ENCODE results near the gene PRKCE. TPM values are rescaled to one million over a fixed set of nuclear protein-coding genes. Genes with fewer than 3 reads are reported as not detected.
A peak's percentile ranks its signal among the peaks of the same experiment; 100 is the strongest.

The PRKCE gene
- total and polyA plus RNA-seq, 2 donors (not counting 3 experiments of a cell fraction or from before 2014, with no cell fraction given) = 27.9 to 33.9 TPM

DNA sequence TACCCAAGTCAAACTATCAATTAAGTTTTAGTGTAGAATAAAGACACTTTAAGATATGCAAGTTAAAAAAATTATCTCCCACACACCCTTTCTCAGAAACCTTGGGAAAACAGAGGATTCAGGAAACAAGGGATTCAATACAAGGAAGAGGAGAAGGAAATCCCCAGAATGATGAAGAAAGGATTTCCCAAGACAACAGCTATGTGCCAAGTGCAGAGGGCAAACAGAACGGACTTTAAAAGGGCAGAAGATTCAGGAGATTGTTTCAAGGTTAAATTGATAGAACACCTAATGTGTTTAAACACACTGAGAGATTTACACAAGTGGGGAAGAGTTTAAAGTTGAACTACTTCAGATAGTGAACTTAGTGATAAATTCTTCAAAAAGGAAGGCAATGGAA is 574.3 kb downstream of the PRKCE start:
- peaks cover 22% of the 10 kb centered on the region for H3K4me1 ChIP-seq (ENCODE audit: control insufficient read depth, extremely low read depth, insufficient read depth, low read length)
- BruUV-seq (replicated peaks) = no TSS peak
- H3K36me3 ChIP-seq (ENCODE audit: control insufficient read depth in 2 of 2, extremely low read depth in 1 of 2, insufficient read depth in 2 of 2, low read length in 2 of 2) = no peaks in the 10 kb centered on the region
- dilution Hi-C loops (cut with MboI; ENCODE audit: extremely low pct_ligation_motif_present, low sequenced_read_pairs) = no loop called here
- peak overlapping the region; percentile 86 for H3K4me2 ChIP-seq (ENCODE audit: insufficient read depth, low read length)
- DNase-seq (ENCODE audit: low read depth, low spot score) (peak; percentile 79), FAIRE-seq (peak; percentile 80)
- H3K4me3 ChIP-seq (replicated peaks in 1 of 3; ENCODE audit: insufficient read depth in 1 of 3, low read depth in 1 of 3, low read length in 3 of 3) = no peak overlapping the region
- no peak overlapping the region for H2AFZ ChIP-seq (ENCODE audit: low read depth, low read length)
- H4K20me1 ChIP-seq (replicated peaks; ENCODE audit: control insufficient read depth, extremely low read depth, insufficient read depth, low read length) = no peaks in the 10 kb centered on the region
- H3K9ac ChIP-seq (replicated peaks; ENCODE audit: extremely low read depth, insufficient read depth, low read length) = peak overlapping the region; percentile 3
- ChIA-PET CTCF (interaction anchor here (0.9 to 1.6 kb wide), 3 partner anchors 22 to 71 kb away, joined by 3 to 6 read pairs (median 5); partner anchors contain the start of gene EPAS1), POLR2A (no interaction called here)
- H3K9me1 ChIP-seq (replicated peaks; ENCODE audit: control insufficient read depth, extremely low read depth, insufficient read depth, low read length) = no peaks in the 10 kb centered on the region
- no peaks in the 10 kb centered on the region for H3K79me2 ChIP-seq (ENCODE audit: control insufficient read depth, insufficient read depth, low read length)
- no peaks in the 10 kb centered on the region for H3K9me3 ChIP-seq (replicated peaks; ENCODE audit: control insufficient read depth, insufficient read depth, low read length)
- peak overlapping the region; percentile 83 for H3K27ac ChIP-seq (ENCODE audit: insufficient read depth, low read depth, low read length)
- intact Hi-C loops (cut with micrococcal nuclease) = loop anchor here (2.0 kb wide), 1 partner anchor 51 kb away; no protein-coding TSS in a partner anchor
- TF ChIP-seq FOS (IDR thresholded peaks at IDR 0.05; ENCODE audit: borderline replicate concordance, insufficient read depth, low read length) = no peak
- TF ChIP-seq MYC (IDR thresholded peaks at IDR 0.05; ENCODE audit: low read depth, low read length) = no peak
- TF ChIP-seq GATA2 (IDR thresholded peaks at IDR 0.05; ENCODE audit: insufficient read depth, insufficient read length, low read depth, low read length) = no peak
- TF ChIP-seq, protein P1, sequence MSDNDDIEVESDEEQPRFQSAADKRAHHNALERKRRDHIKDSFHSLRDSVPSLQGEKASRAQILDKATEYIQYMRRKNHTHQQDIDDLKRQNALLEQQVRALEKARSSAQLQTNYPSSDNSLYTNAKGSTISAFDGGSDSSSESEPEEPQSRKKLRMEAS (IDR thresholded peaks at IDR 0.05; ENCODE audit: insufficient read depth, insufficient read length) = no peak
- no peak for TF ChIP-seq POLR2AphosphoS5 (IDR thresholded peaks at IDR 0.05; ENCODE audit: insufficient read depth, low read depth, low read length)
- H3K27me3 ChIP-seq (ENCODE audit: control insufficient read depth in 2 of 2, insufficient read depth in 2 of 2, low read length in 2 of 2) = no peaks in the 10 kb centered on the region

- Histone ChIP-seq H3K9ac (replicated peaks; ENCODE audit: extremely low read depth, insufficient read depth, low read length) (no peak overlapping the region), H3K4me3 (replicated peaks in 1 of 3; ENCODE audit: insufficient read depth in 1 of 3, low read depth in 1 of 3, low read length in 3 of 3) (no peak overlapping the region), H3K4me2 (ENCODE audit: insufficient read depth, low read length) (no peak overlapping the region), H3K4me1 (ENCODE audit: control insufficient read depth, extremely low read depth, insufficient read depth, low read length) (peaks cover 22% of the 10 kb centered on the region), H3K27me3 (ENCODE audit: control insufficient read depth in 2 of 2, insufficient read depth in 2 of 2, low read length in 2 of 2) (no peaks in the 10 kb centered on the region), H4K20me1 (replicated peaks; ENCODE audit: control insufficient read depth, extremely low read depth, insufficient read depth, low read length) (no peaks in the 10 kb centered on the region), H3K36me3 (ENCODE audit: control insufficient read depth in 2 of 2, extremely low read depth in 1 of 2, insufficient read depth in 2 of 2, low read length in 2 of 2) (no peaks in the 10 kb centered on the region), H3K9me3 (replicated peaks; ENCODE audit: control insufficient read depth, insufficient read depth, low read length) (no peaks in the 10 kb centered on the region), H3K27ac (ENCODE audit: insufficient read depth, low read depth, low read length) (no peak overlapping the region), H2AFZ (ENCODE audit: low read depth, low read length) (no peak overlapping the region), H3K9me1 (replicated peaks; ENCODE audit: control insufficient read depth, extremely low read depth, insufficient read depth, low read length) (no peaks in the 10 kb centered on the region), H3K79me2 (ENCODE audit: control insufficient read depth, insufficient read depth, low read length) (no peaks in the 10 kb centered on the region)
- intact Hi-C loops (cut with micrococcal nuclease) = no loop called here
- no peak for FAIRE-seq
- dilution Hi-C loops (cut with MboI; ENCODE audit: extremely low pct_ligation_motif_present, low sequenced_read_pairs) = no loop called here
- TF ChIP-seq, protein P1 (IDR thresholded peaks at IDR 0.05; ENCODE audit: insufficient read depth, insufficient read length) = no peak
- no peak for TF ChIP-seq FOS (IDR thresholded peaks at IDR 0.05; ENCODE audit: borderline replicate concordance, insufficient read depth, low read length)
- TF ChIP-seq EZH2 (IDR thresholded peaks at IDR 0.05; ENCODE audit: borderline replicate concordance, low read depth, low read length, severe bottlenecking) = no peak
- TF ChIP-seq, protein P2, sequence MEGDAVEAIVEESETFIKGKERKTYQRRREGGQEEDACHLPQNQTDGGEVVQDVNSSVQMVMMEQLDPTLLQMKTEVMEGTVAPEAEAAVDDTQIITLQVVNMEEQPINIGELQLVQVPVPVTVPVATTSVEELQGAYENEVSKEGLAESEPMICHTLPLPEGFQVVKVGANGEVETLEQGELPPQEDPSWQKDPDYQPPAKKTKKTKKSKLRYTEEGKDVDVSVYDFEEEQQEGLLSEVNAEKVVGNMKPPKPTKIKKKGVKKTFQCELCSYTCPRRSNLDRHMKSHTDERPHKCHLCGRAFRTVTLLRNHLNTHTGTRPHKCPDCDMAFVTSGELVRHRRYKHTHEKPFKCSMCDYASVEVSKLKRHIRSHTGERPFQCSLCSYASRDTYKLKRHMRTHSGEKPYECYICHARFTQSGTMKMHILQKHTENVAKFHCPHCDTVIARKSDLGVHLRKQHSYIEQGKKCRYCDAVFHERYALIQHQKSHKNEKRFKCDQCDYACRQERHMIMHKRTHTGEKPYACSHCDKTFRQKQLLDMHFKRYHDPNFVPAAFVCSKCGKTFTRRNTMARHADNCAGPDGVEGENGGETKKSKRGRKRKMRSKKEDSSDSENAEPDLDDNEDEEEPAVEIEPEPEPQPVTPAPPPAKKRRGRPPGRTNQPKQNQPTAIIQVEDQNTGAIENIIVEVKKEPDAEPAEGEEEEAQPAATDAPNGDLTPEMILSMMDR (IDR thresholded peaks at IDR 0.05; ENCODE audit: extremely low read depth in 1 of 2, insufficient read depth in 1 of 2, low read depth in 1 of 2, low read length in 2 of 2) = no peak
- no peak for TF ChIP-seq GATA2 (IDR thresholded peaks at IDR 0.05; ENCODE audit: insufficient read depth, insufficient read length, low read depth, low read length)
- TF ChIP-seq JUN (IDR thresholded peaks at IDR 0.05; ENCODE audit: borderline replicate concordance, insufficient read depth, insufficient read length, low read depth) = no peak
- no peak for TF ChIP-seq POLR2A (IDR thresholded peaks at IDR 0.05; ENCODE audit: low read depth, low read length)
- no peak for TF ChIP-seq MYC (IDR thresholded peaks at IDR 0.05; ENCODE audit: low read depth, low read length)
- ChIA-PET POLR2A (no interaction called here), CTCF (interaction anchor here (1.1 kb wide), 1 partner anchor 9 kb away, joined by 4 read pairs; no protein-coding TSS in a partner anchor)
- no peak for DNase-seq (ENCODE audit: low read depth, low spot score)
- BruUV-seq (replicated peaks) = no TSS peak
These were observed 575.1 kb downstream of the PRKCE start for GRCh38 chr2:46226620-46227019.
